IMR-90 (cell line): ENCODE data around the gene CYP19A1. TPM values are rescaled to one million over a fixed set of nuclear protein-coding genes. Genes with fewer than 3 reads are reported as not detected.

Source experiments
- ATAC-seq: fragments of 200-7000 bp; cut with Tn5 transposase; 2 replicates; pipeline ENCODE4 v1.9.1; 2020; ENCODE audit warnings: low read depth, mild to moderate bottlenecking, moderate library complexity
- BruUV-seq: library from RNA; stranded (reverse); fragments of 400-500 nt; replicated peaks from 2 replicates; lab custom pipeline; 2021; lab: Mats Ljungman, UMichigan
- CTCF ChIA-PET: fragments of 300-600 bp; formaldehyde crosslinking; extraction: SDS; loops from one replicate; lab custom pipeline; 2021; ENCODE audit warnings: antibody characterized with exemption; lab: Yijun Ruan, JAX
- POLR2A ChIA-PET: fragments of 300-600 bp; sonication (Branson Sonifier 250); formaldehyde crosslinking; loops from one replicate; lab custom pipeline; 2022; ENCODE audit warnings: antibody characterized with exemption; ENCODE audit not compliant: unreplicated experiment; lab: Charles Lee
- DNase-seq: peaks from one replicate; pipeline ENCODE4 v3.0.0; 2013
- H2AFZ ChIP-seq: replicated peaks from 2 replicates; pipeline ENCODE3; 2013; ENCODE audit warnings: low read length, mild to moderate bottlenecking; ENCODE audit not compliant: poor library complexity
- H2AK5ac ChIP-seq: 2 replicates; pipeline ENCODE4 v1.6.1; 2013; ENCODE audit warnings: low read depth, low read length, inconsistent platforms
- H2AK9ac ChIP-seq: replicated peaks from 2 replicates; pipeline ENCODE3; 2013; ENCODE audit warnings: mild to moderate bottlenecking, low read depth, low read length, moderate library complexity; ENCODE audit not compliant: poor library complexity
- H2BK120ac ChIP-seq: 2 replicates; pipeline ENCODE4 v1.6.1; 2013; ENCODE audit warnings: low read depth, low read length, inconsistent platforms
- H2BK15ac ChIP-seq: 3 replicates; pipeline ENCODE4 v1.6.1; 2013; ENCODE audit warnings: low read depth, low read length, inconsistent platforms
- H2BK20ac ChIP-seq: 2 replicates; pipeline ENCODE4 v1.6.1; 2013; ENCODE audit warnings: low read depth, mild to moderate bottlenecking, inconsistent platforms, low read length, moderate library complexity
- H2BK5ac ChIP-seq: 2 replicates; pipeline ENCODE4 v1.6.1; 2013; ENCODE audit warnings: mild to moderate bottlenecking, low read depth, low read length, inconsistent platforms; ENCODE audit not compliant: poor library complexity, severe bottlenecking
- H3K14ac ChIP-seq: replicated peaks from 2 replicates; pipeline ENCODE4 v1.6.1; 2013; ENCODE audit warnings: low read depth, low read length, inconsistent platforms
- H3K18ac ChIP-seq: 2 replicates; pipeline ENCODE4 v1.6.1; 2013; ENCODE audit warnings: low read depth, low read length, control low read depth
- H3K23ac ChIP-seq: 2 replicates; pipeline ENCODE4 v1.6.1; 2013; ENCODE audit warnings: low read depth, low read length, inconsistent platforms
- H3K27ac ChIP-seq: 2 replicates; pipeline ENCODE4 v1.5.1; 2013; ENCODE audit warnings: mild to moderate bottlenecking, control low read depth, low read length; ENCODE audit not compliant: insufficient read depth
- H3K27me3 ChIP-seq: 2 replicates; pipeline ENCODE4 v1.6.1; 2013; ENCODE audit warnings: low read length; ENCODE audit not compliant: control insufficient read depth, insufficient read depth
- H3K36me3 ChIP-seq: 2 replicates; pipeline ENCODE4 v1.6.1; 2013; ENCODE audit warnings: low read length, mixed read lengths; ENCODE audit not compliant: control insufficient read depth, insufficient read depth
- H3K4ac ChIP-seq: 2 replicates; pipeline ENCODE4 v1.6.1; 2013; ENCODE audit warnings: low read depth, low read length, inconsistent platforms
- H3K4me1 ChIP-seq: 2 replicates; pipeline ENCODE4 v1.6.1; 2013; ENCODE audit warnings: low read length, mixed read lengths; ENCODE audit not compliant: control insufficient read depth, insufficient read depth
- H3K4me2 ChIP-seq: 2 replicates; pipeline ENCODE4 v1.6.1; 2013; ENCODE audit warnings: low read depth, mild to moderate bottlenecking, control low read depth, low read length, moderate library complexity
- H3K4me3 ChIP-seq: 2 replicates; pipeline ENCODE4 v1.5.1; 2013; ENCODE audit warnings: low read depth, mild to moderate bottlenecking, control low read depth, low read length, moderate library complexity; ENCODE audit not compliant: insufficient read depth
- H3K56ac ChIP-seq: 2 replicates; pipeline ENCODE4 v1.6.1; 2013; ENCODE audit warnings: low read length, inconsistent platforms; ENCODE audit not compliant: insufficient read depth; ENCODE audit errors: extremely low read depth
- H3K79me1 ChIP-seq, 2 experiments: 2 replicates each; pipeline ENCODE4 v1.6.1; 2013; ENCODE audit warnings: low read length in 2 of 2, inconsistent platforms in 1 of 2, low read depth in 1 of 2
- H3K9ac ChIP-seq: 2 replicates; pipeline ENCODE4 v1.6.1; 2013; ENCODE audit warnings: low read depth, low read length, control low read depth
- H3K9me1 ChIP-seq: 2 replicates; pipeline ENCODE4 v1.6.1; 2013; ENCODE audit warnings: low read length, inconsistent platforms; ENCODE audit not compliant: insufficient read depth
- H3K9me3 ChIP-seq: 2 replicates; pipeline ENCODE4 v1.6.1; 2013; ENCODE audit warnings: low read length; ENCODE audit not compliant: control insufficient read depth, insufficient read depth
- H4K20me1 ChIP-seq: 2 replicates; pipeline ENCODE4 v1.6.1; 2013; ENCODE audit warnings: low read length, inconsistent platforms; ENCODE audit not compliant: insufficient read depth
- H4K5ac ChIP-seq: 2 replicates; pipeline ENCODE4 v1.6.1; 2013; ENCODE audit warnings: mild to moderate bottlenecking, low read depth, low read length, control low read depth
- H4K8ac ChIP-seq, 2 experiments: 2 replicates each; pipeline ENCODE4 v1.6.1; 2013; ENCODE audit warnings: low read depth in 2 of 2, low read length in 2 of 2, control low read depth in 1 of 2, inconsistent platforms in 1 of 2
- H4K91ac ChIP-seq: 2 replicates; pipeline ENCODE4 v1.6.1; 2013; ENCODE audit warnings: low read depth, low read length, inconsistent platforms; ENCODE audit not compliant: insufficient read depth
- BHLHE40 ChIP-seq: fragments of 150-350 bp; IDR thresholded peaks from 2 replicates; pipeline ENCODE4 v1.6.1; 2016; ENCODE audit warnings: mild to moderate bottlenecking, low read depth, low read length
- CHD1 ChIP-seq: IDR thresholded peaks from 2 replicates; pipeline ENCODE4 v1.6.1; 2012; ENCODE audit warnings: low read depth, low read length, improper control_type of control experiment
- CTCF ChIP-seq: conservative IDR thresholded peaks from 2 replicates; pipeline ENCODE4 v1.5.1; 2012; ENCODE audit warnings: mild to moderate bottlenecking, low read depth, low read length, improper control_type of control experiment
- ELK1 ChIP-seq: fragments of 150-350 bp; IDR thresholded peaks from 2 replicates; pipeline ENCODE4 v1.6.1; 2016; ENCODE audit warnings: low read depth, mild to moderate bottlenecking, low read length, moderate library complexity, borderline replicate concordance
- FOS ChIP-seq: fragments of 150-350 bp; IDR thresholded peaks from 2 replicates; pipeline ENCODE4 v1.6.1; 2016; ENCODE audit warnings: low read depth, low read length
- MAZ ChIP-seq: IDR thresholded peaks from 2 replicates; pipeline ENCODE4 v1.6.1; 2012; ENCODE audit warnings: low read depth, mild to moderate bottlenecking, low read length, improper control_type of control experiment, moderate library complexity, borderline replicate concordance
- NFE2L2 ChIP-seq: fragments of 150-350 bp; IDR thresholded peaks from 2 replicates; pipeline ENCODE4 v1.6.1; 2016; ENCODE audit warnings: low read depth, mild to moderate bottlenecking, low read length
- RAD21 ChIP-seq: IDR thresholded peaks from 2 replicates; pipeline ENCODE4 v1.6.1; 2012; ENCODE audit warnings: low read length, improper control_type of control experiment
- RCOR1 ChIP-seq: IDR thresholded peaks from 2 replicates; pipeline ENCODE4 v1.6.1; 2012; ENCODE audit warnings: mild to moderate bottlenecking, low read length, improper control_type of control experiment; ENCODE audit not compliant: insufficient replicate concordance
- RFX5 ChIP-seq: IDR thresholded peaks from 2 replicates; pipeline ENCODE4 v1.8.0; 2012; ENCODE audit warnings: low read depth, mild to moderate bottlenecking, low read length, moderate library complexity
- WGBS, 2 experiments: methylation state at CpG; one replicate each; pipeline versions ENCODE4 v1.1.5 to v1.1.7; 2013; ENCODE audit warnings: missing lambda C conversion rate in 2 of 2; ENCODE audit not compliant: insufficient read length in 1 of 2; ENCODE audit errors: extremely low coverage in 2 of 2; 5-methylcytosine and 5-hydroxymethylcytosine counted together
- dilution Hi-C: fragments of 300-500 bp; cut with HindIII; formaldehyde crosslinking; loops from one replicate; pipeline ENCODE4 v1.14.3; 2018; ENCODE audit warnings: low sequenced_read_pairs; ENCODE audit not compliant: unreplicated experiment
- in situ Hi-C: fragments of 300-500 bp; cut with MboI; formaldehyde crosslinking; loops from 3 replicates; pipeline ENCODE4 v1.14.3; 2019; ENCODE audit warnings: low sequenced_read_pairs, inconsistent platforms, mixed read lengths
- intact Hi-C: fragments of 100-400 bp; cut with micrococcal nuclease; formaldehyde crosslinking; loops from 2 replicates; pipeline ENCODE4 v1.10.0; 2022
- polyA plus RNA-seq, 3 experiments: library from polyadenylated mRNA; depleted of rRNA; stranded (reverse); fragments of >200 nt; gene quantifications; 2 replicates each; pipeline ENCODE4 v1.2.3, GENCODE V29; 2012; ENCODE audit warnings: low replicate concordance in 1 of 3
- total RNA-seq: library from RNA; depleted of rRNA; stranded (reverse); fragments of >200 nt; gene quantifications from 2 replicates; pipeline ENCODE4 v1.2.3, GENCODE V29; 2012

Gene CYP19A1
- total and polyA plus RNA-seq, 2 of the 4 experiments (the other 2 are of a cell fraction) = not detected

GRCh38 chr15:51283026-51283425, 55.4 kb downstream of the CYP19A1 start:
- Histone ChIP-seq H3K27me3 (peaks cover 46% of the 10 kb centered on the region), H3K4me3 (no peak overlapping the region), H4K91ac (no peak overlapping the region), H3K23ac (no peak overlapping the region), H3K56ac (no peak overlapping the region), H3K27ac (no peak overlapping the region), H2AK9ac (no peak overlapping the region), H2BK120ac (no peak overlapping the region), H4K5ac (no peak overlapping the region), H3K9ac (no peak overlapping the region), H2AK5ac (no peak overlapping the region), H4K8ac (no peak overlapping the region), H3K36me3 (no peaks in the 10 kb centered on the region), H3K4ac (no peak overlapping the region), H2AFZ (no peak overlapping the region), H3K79me1 (no peaks in the 10 kb centered on the region), H3K9me3 (peaks cover 2% of the 10 kb centered on the region; the same call in 1 of the 2 replicates), H3K4me1 (no peaks in the 10 kb centered on the region; the same call in 1 of the 2 replicates), H3K18ac (no peak overlapping the region), H4K20me1 (no peaks in the 10 kb centered on the region), H2BK20ac (no peak overlapping the region), H2BK5ac (no peak overlapping the region), H2BK15ac (no peak overlapping the region), H3K14ac (no peak overlapping the region), H3K4me2 (no peak overlapping the region), H3K9me1 (no peaks in the 10 kb centered on the region)
- no TSS peak for BruUV-seq
- ATAC-seq (no peak), DNase-seq (no peak)
- intact Hi-C loops (loop anchor here (5.0 kb wide), 1 partner anchor 214 kb away; no protein-coding TSS in a partner anchor), dilution Hi-C loops (no loop called here), in situ Hi-C loops (no loop called here)
- TF ChIP-seq NFE2L2 = no peak
- TF ChIP-seq BHLHE40 = no peak
- TF ChIP-seq RAD21 = no peak
- TF ChIP-seq CHD1 = no peak
- no peak for TF ChIP-seq CTCF
- TF ChIP-seq ELK1 = no peak
- TF ChIP-seq MAZ = no peak
- no peak for TF ChIP-seq RCOR1
- no peak for TF ChIP-seq FOS
- TF ChIP-seq RFX5 = no peak
- CTCF ChIA-PET = interaction anchor here (1.1 to 5.2 kb wide), 3 partner anchors 10 to 95 kb away, joined by 3 to 89 read pairs (median 3); no protein-coding TSS in a partner anchor
- WGBS, 2 experiments = 100% methylated on average over 1 of the region's 6 CpGs; no CpG with 5 or more reads in 1 of the 2 experiments
- POLR2A ChIA-PET = no interaction called here
